ENCODE data around the gene ZBTB16.

ZBTB16 gene

GRCh38 chr11:114160894-114161293 is 101.4 kb downstream of the ZBTB16 start:
- no peak overlapping the region for H3K27ac ChIP-seq (ENCODE audit: low read length)
- peaks cover 13% of the 10 kb centered on the region; the same call in 1 of the 2 replicates for H3K4me1 ChIP-seq (ENCODE audit: insufficient read depth, low read length)
- no peak overlapping the region for H3K4me3 ChIP-seq (ENCODE audit: low read length)
- H3K9ac ChIP-seq (ENCODE audit: low read depth, low read length), result no peak overlapping the region
- no peaks in the 10 kb centered on the region for H3K27me3 ChIP-seq (ENCODE audit: insufficient read depth, low read length)
- no peaks in the 10 kb centered on the region for H3K9me3 ChIP-seq (ENCODE audit: insufficient read depth, low read depth, low read length)
- no peaks in the 10 kb centered on the region for H3K36me3 ChIP-seq (ENCODE audit: insufficient read depth, low read depth, low read length)

GRCh38 chr11:114161486-114162250 is 102.2 kb downstream of the ZBTB16 start:
- Histone ChIP-seq H3K36me3 (ENCODE audit: insufficient read depth, low read depth, low read length) (no peaks in the 10 kb centered on the region), H3K27ac (ENCODE audit: low read length) (no peak overlapping the region), H3K4me3 (ENCODE audit: low read length) (no peak overlapping the region), H3K27me3 (ENCODE audit: insufficient read depth, low read length) (no peaks in the 10 kb centered on the region), H3K4me1 (ENCODE audit: insufficient read depth, low read length) (peaks cover 13% of the 10 kb centered on the region; the same call in 1 of the 2 replicates), H3K9me3 (ENCODE audit: insufficient read depth, low read depth, low read length) (no peaks in the 10 kb centered on the region), H3K9ac (ENCODE audit: low read depth, low read length) (no peak overlapping the region)

GRCh38 chr11:114162719-114163123 is 103.2 kb downstream of the ZBTB16 start:
- Histone ChIP-seq H3K9me3 (ENCODE audit: insufficient read depth, low read depth, low read length) (no peaks in the 10 kb centered on the region), H3K4me1 (ENCODE audit: insufficient read depth, low read length) (peaks cover 13% of the 10 kb centered on the region; the same call in 1 of the 2 replicates), H3K27me3 (ENCODE audit: insufficient read depth, low read length) (no peaks in the 10 kb centered on the region), H3K36me3 (ENCODE audit: insufficient read depth, low read depth, low read length) (no peaks in the 10 kb centered on the region), H3K4me3 (ENCODE audit: low read length) (no peak overlapping the region), H3K9ac (ENCODE audit: low read depth, low read length) (no peak overlapping the region), H3K27ac (ENCODE audit: low read length) (no peak overlapping the region)

GRCh38 chr11:114163229-114163631 is 103.7 kb downstream of the ZBTB16 start:
- Histone ChIP-seq H3K27ac (ENCODE audit: low read length) (no peak overlapping the region), H3K9ac (ENCODE audit: low read depth, low read length) (no peak overlapping the region), H3K27me3 (ENCODE audit: insufficient read depth, low read length) (no peaks in the 10 kb centered on the region), H3K9me3 (ENCODE audit: insufficient read depth, low read depth, low read length) (no peaks in the 10 kb centered on the region), H3K36me3 (ENCODE audit: insufficient read depth, low read depth, low read length) (no peaks in the 10 kb centered on the region), H3K4me1 (ENCODE audit: insufficient read depth, low read length) (peaks cover 15% of the 10 kb centered on the region; the same call in 1 of the 2 replicates), H3K4me3 (ENCODE audit: low read length) (no peak overlapping the region)

GRCh38 chr11:114163830-114164401 is 104.4 kb downstream of the ZBTB16 start:
- Histone ChIP-seq H3K27ac (ENCODE audit: low read length) (no peak overlapping the region), H3K9ac (ENCODE audit: low read depth, low read length) (no peak overlapping the region), H3K27me3 (ENCODE audit: insufficient read depth, low read length) (no peaks in the 10 kb centered on the region), H3K4me3 (ENCODE audit: low read length) (no peak overlapping the region), H3K9me3 (ENCODE audit: insufficient read depth, low read depth, low read length) (no peaks in the 10 kb centered on the region), H3K36me3 (ENCODE audit: insufficient read depth, low read depth, low read length) (no peaks in the 10 kb centered on the region), H3K4me1 (ENCODE audit: insufficient read depth, low read length) (peaks cover 15% of the 10 kb centered on the region; the same call in 1 of the 2 replicates)

GRCh38 chr11:114164546-114164945 is 105.0 kb downstream of the ZBTB16 start:
- H3K4me1 ChIP-seq (ENCODE audit: insufficient read depth, low read length), result peaks cover 15% of the 10 kb centered on the region; the same call in 1 of the 2 replicates
- no peaks in the 10 kb centered on the region for H3K27me3 ChIP-seq (ENCODE audit: insufficient read depth, low read length)
- no peaks in the 10 kb centered on the region for H3K9me3 ChIP-seq (ENCODE audit: insufficient read depth, low read depth, low read length)
- H3K9ac ChIP-seq (ENCODE audit: low read depth, low read length), result no peak overlapping the region
- H3K36me3 ChIP-seq (ENCODE audit: insufficient read depth, low read depth, low read length), result no peaks in the 10 kb centered on the region
- H3K4me3 ChIP-seq (ENCODE audit: low read length), result no peak overlapping the region
- no peak overlapping the region for H3K27ac ChIP-seq (ENCODE audit: low read length)

GRCh38 chr11:114165326-114166230 is 106.1 kb downstream of the ZBTB16 start:
- Histone ChIP-seq H3K4me3 (ENCODE audit: low read length) (no peak overlapping the region), H3K36me3 (ENCODE audit: insufficient read depth, low read depth, low read length) (no peaks in the 10 kb centered on the region), H3K27ac (ENCODE audit: low read length) (no peak overlapping the region), H3K4me1 (ENCODE audit: insufficient read depth, low read length) (peaks cover 6% of the 10 kb centered on the region; the same call in 1 of the 2 replicates), H3K27me3 (ENCODE audit: insufficient read depth, low read length) (no peaks in the 10 kb centered on the region), H3K9ac (ENCODE audit: low read depth, low read length) (no peak overlapping the region), H3K9me3 (ENCODE audit: insufficient read depth, low read depth, low read length) (no peaks in the 10 kb centered on the region)

- H3K36me3 ChIP-seq (ENCODE audit: insufficient read depth, low read depth, low read length), result no peaks in the 10 kb centered on the region
- no peaks in the 10 kb centered on the region for H3K27me3 ChIP-seq (ENCODE audit: insufficient read depth, low read length)
- no peaks in the 10 kb centered on the region for H3K9me3 ChIP-seq (ENCODE audit: insufficient read depth, low read depth, low read length)
- H3K27ac ChIP-seq (ENCODE audit: low read length), result no peak overlapping the region
- H3K9ac ChIP-seq (ENCODE audit: low read depth, low read length), result no peak overlapping the region
- no peak overlapping the region for H3K4me3 ChIP-seq (ENCODE audit: low read length)
- H3K4me1 ChIP-seq (ENCODE audit: insufficient read depth, low read length), result 0 out of 2 replicates have a peak, but pooled peaks cover 5% of the 10 kb centered on the region
These were observed 106.9 kb downstream of the ZBTB16 start for GRCh38 chr11:114166362-114166761.

- Histone ChIP-seq H3K9ac (ENCODE audit: low read depth, low read length) (no peak overlapping the region), H3K4me1 (ENCODE audit: insufficient read depth, low read length) (0 out of 2 replicates have a peak, but pooled peaks cover 5% of the 10 kb centered on the region), H3K36me3 (ENCODE audit: insufficient read depth, low read depth, low read length) (no peaks in the 10 kb centered on the region), H3K4me3 (ENCODE audit: low read length) (no peak overlapping the region), H3K27me3 (ENCODE audit: insufficient read depth, low read length) (no peaks in the 10 kb centered on the region), H3K27ac (ENCODE audit: low read length) (no peak overlapping the region), H3K9me3 (ENCODE audit: insufficient read depth, low read depth, low read length) (no peaks in the 10 kb centered on the region)
These were observed 107.4 kb downstream of the ZBTB16 start for GRCh38 chr11:114166897-114167323.

GRCh38 chr11:114167355-114167754 is 107.8 kb downstream of the ZBTB16 start:
- H3K9ac ChIP-seq (ENCODE audit: low read depth, low read length), result no peak overlapping the region

GRCh38 chr11:114167771-114168448 is 108.4 kb downstream of the ZBTB16 start:
- H3K4me1 ChIP-seq (ENCODE audit: insufficient read depth, low read length), result 0 out of 2 replicates have a peak, but pooled peaks cover 5% of the 10 kb centered on the region
- no peak overlapping the region for H3K4me3 ChIP-seq (ENCODE audit: low read length)
- H3K9ac ChIP-seq (ENCODE audit: low read depth, low read length), result no peak overlapping the region
- H3K9me3 ChIP-seq (ENCODE audit: insufficient read depth, low read depth, low read length), result no peaks in the 10 kb centered on the region
- H3K27me3 ChIP-seq (ENCODE audit: insufficient read depth, low read length), result no peaks in the 10 kb centered on the region
- H3K36me3 ChIP-seq (ENCODE audit: insufficient read depth, low read depth, low read length), result no peaks in the 10 kb centered on the region
- H3K27ac ChIP-seq (ENCODE audit: low read length), result no peak overlapping the region

More at GRCh38 chr11:114167355-114167754, 107.8 kb downstream of the ZBTB16 start:
- Histone ChIP-seq H3K4me1 (ENCODE audit: insufficient read depth, low read length) (0 out of 2 replicates have a peak, but pooled peaks cover 5% of the 10 kb centered on the region), H3K27me3 (ENCODE audit: insufficient read depth, low read length) (no peaks in the 10 kb centered on the region), H3K9me3 (ENCODE audit: insufficient read depth, low read depth, low read length) (no peaks in the 10 kb centered on the region), H3K36me3 (ENCODE audit: insufficient read depth, low read depth, low read length) (no peaks in the 10 kb centered on the region), H3K27ac (ENCODE audit: low read length) (no peak overlapping the region), H3K4me3 (ENCODE audit: low read length) (no peak overlapping the region)

Measured in iPS-20b (cell line).